IMR-90 (cell line): Measurements from ENCODE around the gene LGI2. TPM values are rescaled to one million over a fixed set of nuclear protein-coding genes. Genes with fewer than 3 reads are reported as not detected.

Experiments used
- ATAC-seq: fragments of 200-7000 bp; cut with Tn5 transposase; 2 replicates; pipeline ENCODE4 v1.9.1; 2020; ENCODE audit warnings: low read depth, mild to moderate bottlenecking, moderate library complexity
- BruUV-seq: library from RNA; stranded (reverse); fragments of 400-500 nt; replicated peaks from 2 replicates; lab custom pipeline; 2021; lab: Mats Ljungman, UMichigan
- CTCF ChIA-PET: fragments of 300-600 bp; formaldehyde crosslinking; extraction: SDS; loops from one replicate; lab custom pipeline; 2021; ENCODE audit warnings: antibody characterized with exemption; lab: Yijun Ruan, JAX
- POLR2A ChIA-PET: fragments of 300-600 bp; sonication (Branson Sonifier 250); formaldehyde crosslinking; loops from one replicate; lab custom pipeline; 2022; ENCODE audit warnings: antibody characterized with exemption; ENCODE audit not compliant: unreplicated experiment; lab: Charles Lee
- DNase-seq: peaks from one replicate; pipeline ENCODE4 v3.0.0; 2013
- H2AFZ ChIP-seq: replicated peaks from 2 replicates; pipeline ENCODE3; 2013; ENCODE audit warnings: low read length, mild to moderate bottlenecking; ENCODE audit not compliant: poor library complexity
- H2AK5ac ChIP-seq: 2 replicates; pipeline ENCODE4 v1.6.1; 2013; ENCODE audit warnings: low read depth, low read length, inconsistent platforms
- H2AK9ac ChIP-seq: replicated peaks from 2 replicates; pipeline ENCODE3; 2013; ENCODE audit warnings: mild to moderate bottlenecking, low read depth, low read length, moderate library complexity; ENCODE audit not compliant: poor library complexity
- H2BK120ac ChIP-seq: 2 replicates; pipeline ENCODE4 v1.6.1; 2013; ENCODE audit warnings: low read depth, low read length, inconsistent platforms
- H2BK15ac ChIP-seq: 3 replicates; pipeline ENCODE4 v1.6.1; 2013; ENCODE audit warnings: low read depth, low read length, inconsistent platforms
- H2BK20ac ChIP-seq: 2 replicates; pipeline ENCODE4 v1.6.1; 2013; ENCODE audit warnings: low read depth, mild to moderate bottlenecking, inconsistent platforms, low read length, moderate library complexity
- H2BK5ac ChIP-seq: 2 replicates; pipeline ENCODE4 v1.6.1; 2013; ENCODE audit warnings: mild to moderate bottlenecking, low read depth, low read length, inconsistent platforms; ENCODE audit not compliant: poor library complexity, severe bottlenecking
- H3K14ac ChIP-seq: replicated peaks from 2 replicates; pipeline ENCODE4 v1.6.1; 2013; ENCODE audit warnings: low read depth, low read length, inconsistent platforms
- H3K18ac ChIP-seq: 2 replicates; pipeline ENCODE4 v1.6.1; 2013; ENCODE audit warnings: low read depth, low read length, control low read depth
- H3K23ac ChIP-seq: 2 replicates; pipeline ENCODE4 v1.6.1; 2013; ENCODE audit warnings: low read depth, low read length, inconsistent platforms
- H3K27ac ChIP-seq: 2 replicates; pipeline ENCODE4 v1.5.1; 2013; ENCODE audit warnings: mild to moderate bottlenecking, control low read depth, low read length; ENCODE audit not compliant: insufficient read depth
- H3K27me3 ChIP-seq: 2 replicates; pipeline ENCODE4 v1.6.1; 2013; ENCODE audit warnings: low read length; ENCODE audit not compliant: control insufficient read depth, insufficient read depth
- H3K36me3 ChIP-seq: 2 replicates; pipeline ENCODE4 v1.6.1; 2013; ENCODE audit warnings: low read length, mixed read lengths; ENCODE audit not compliant: control insufficient read depth, insufficient read depth
- H3K4ac ChIP-seq: 2 replicates; pipeline ENCODE4 v1.6.1; 2013; ENCODE audit warnings: low read depth, low read length, inconsistent platforms
- H3K4me1 ChIP-seq: 2 replicates; pipeline ENCODE4 v1.6.1; 2013; ENCODE audit warnings: low read length, mixed read lengths; ENCODE audit not compliant: control insufficient read depth, insufficient read depth
- H3K4me2 ChIP-seq: 2 replicates; pipeline ENCODE4 v1.6.1; 2013; ENCODE audit warnings: low read depth, mild to moderate bottlenecking, control low read depth, low read length, moderate library complexity
- H3K4me3 ChIP-seq: 2 replicates; pipeline ENCODE4 v1.5.1; 2013; ENCODE audit warnings: low read depth, mild to moderate bottlenecking, control low read depth, low read length, moderate library complexity; ENCODE audit not compliant: insufficient read depth
- H3K56ac ChIP-seq: 2 replicates; pipeline ENCODE4 v1.6.1; 2013; ENCODE audit warnings: low read length, inconsistent platforms; ENCODE audit not compliant: insufficient read depth; ENCODE audit errors: extremely low read depth
- H3K79me1 ChIP-seq, 2 experiments: 2 replicates each; pipeline ENCODE4 v1.6.1; 2013; ENCODE audit warnings: low read length in 2 of 2, inconsistent platforms in 1 of 2, low read depth in 1 of 2
- H3K9ac ChIP-seq: 2 replicates; pipeline ENCODE4 v1.6.1; 2013; ENCODE audit warnings: low read depth, low read length, control low read depth
- H3K9me1 ChIP-seq: 2 replicates; pipeline ENCODE4 v1.6.1; 2013; ENCODE audit warnings: low read length, inconsistent platforms; ENCODE audit not compliant: insufficient read depth
- H3K9me3 ChIP-seq: 2 replicates; pipeline ENCODE4 v1.6.1; 2013; ENCODE audit warnings: low read length; ENCODE audit not compliant: control insufficient read depth, insufficient read depth
- H4K20me1 ChIP-seq: 2 replicates; pipeline ENCODE4 v1.6.1; 2013; ENCODE audit warnings: low read length, inconsistent platforms; ENCODE audit not compliant: insufficient read depth
- H4K5ac ChIP-seq: 2 replicates; pipeline ENCODE4 v1.6.1; 2013; ENCODE audit warnings: mild to moderate bottlenecking, low read depth, low read length, control low read depth
- H4K8ac ChIP-seq, 2 experiments: 2 replicates each; pipeline ENCODE4 v1.6.1; 2013; ENCODE audit warnings: low read depth in 2 of 2, low read length in 2 of 2, control low read depth in 1 of 2, inconsistent platforms in 1 of 2
- H4K91ac ChIP-seq: 2 replicates; pipeline ENCODE4 v1.6.1; 2013; ENCODE audit warnings: low read depth, low read length, inconsistent platforms; ENCODE audit not compliant: insufficient read depth
- CEBPB ChIP-seq: IDR thresholded peaks from 2 replicates; pipeline ENCODE4 v1.6.1; 2012; ENCODE audit warnings: low read depth, low read length, improper control_type of control experiment
- CHD1 ChIP-seq: IDR thresholded peaks from 2 replicates; pipeline ENCODE4 v1.6.1; 2012; ENCODE audit warnings: low read depth, low read length, improper control_type of control experiment
- FOS ChIP-seq: fragments of 150-350 bp; IDR thresholded peaks from 2 replicates; pipeline ENCODE4 v1.6.1; 2016; ENCODE audit warnings: low read depth, low read length
- NFE2L2 ChIP-seq: fragments of 150-350 bp; IDR thresholded peaks from 2 replicates; pipeline ENCODE4 v1.6.1; 2016; ENCODE audit warnings: low read depth, mild to moderate bottlenecking, low read length
- RAD21 ChIP-seq: IDR thresholded peaks from 2 replicates; pipeline ENCODE4 v1.6.1; 2012; ENCODE audit warnings: low read length, improper control_type of control experiment
- RFX5 ChIP-seq: IDR thresholded peaks from 2 replicates; pipeline ENCODE4 v1.8.0; 2012; ENCODE audit warnings: low read depth, mild to moderate bottlenecking, low read length, moderate library complexity
- SMC3 ChIP-seq: fragments of 150-350 bp; IDR thresholded peaks from 2 replicates; pipeline ENCODE4 v1.6.1; 2016; ENCODE audit warnings: low read depth, mild to moderate bottlenecking, antibody characterized with exemption, low read length, moderate library complexity
- WGBS, 2 experiments: methylation state at CpG; one replicate each; pipeline versions ENCODE4 v1.1.5 to v1.1.7; 2013; ENCODE audit warnings: missing lambda C conversion rate in 2 of 2; ENCODE audit not compliant: insufficient read length in 1 of 2; ENCODE audit errors: extremely low coverage in 2 of 2; 5-methylcytosine and 5-hydroxymethylcytosine counted together
- dilution Hi-C: fragments of 300-500 bp; cut with HindIII; formaldehyde crosslinking; loops from one replicate; pipeline ENCODE4 v1.14.3; 2018; ENCODE audit warnings: low sequenced_read_pairs; ENCODE audit not compliant: unreplicated experiment
- in situ Hi-C: fragments of 300-500 bp; cut with MboI; formaldehyde crosslinking; loops from 3 replicates; pipeline ENCODE4 v1.14.3; 2019; ENCODE audit warnings: low sequenced_read_pairs, inconsistent platforms, mixed read lengths
- intact Hi-C: fragments of 100-400 bp; cut with micrococcal nuclease; formaldehyde crosslinking; loops from 2 replicates; pipeline ENCODE4 v1.10.0; 2022
- polyA plus RNA-seq, 3 experiments: library from polyadenylated mRNA; depleted of rRNA; stranded (reverse); fragments of >200 nt; gene quantifications; 2 replicates each; pipeline ENCODE4 v1.2.3, GENCODE V29; 2012; ENCODE audit warnings: low replicate concordance in 1 of 3
- total RNA-seq: library from RNA; depleted of rRNA; stranded (reverse); fragments of >200 nt; gene quantifications from 2 replicates; pipeline ENCODE4 v1.2.3, GENCODE V29; 2012

LGI2 gene
- total and polyA plus RNA-seq, 2 of the 4 experiments (the other 2 are of a cell fraction) = not detected

DNA sequence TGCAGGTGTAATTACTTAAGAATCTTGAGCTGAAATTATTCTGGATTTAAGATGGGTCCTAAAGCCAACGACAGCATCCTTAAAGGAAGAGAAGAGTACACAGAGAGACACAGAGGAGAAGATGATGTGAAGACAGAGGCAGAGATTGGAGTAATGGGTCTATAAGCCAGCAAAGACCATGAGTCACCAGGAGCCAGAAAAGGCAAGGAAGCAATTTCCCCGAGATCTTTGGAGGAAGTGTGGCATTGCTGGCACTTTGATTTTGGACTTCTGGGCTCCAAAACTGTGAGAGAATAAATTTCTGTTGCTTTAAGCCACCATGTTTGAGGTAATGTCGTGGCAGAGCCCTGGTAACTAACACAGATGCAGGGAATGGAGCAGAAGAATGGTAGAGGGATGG lies 32.4 kb upstream of the LGI2 start:
- BruUV-seq = no TSS peak

More for the DNA sequence above, 32.4 kb upstream of the LGI2 start:
- no peak overlapping the region for H3K4me3 ChIP-seq
- no peak overlapping the region for H4K91ac ChIP-seq
- no peak overlapping the region for H2BK5ac ChIP-seq
- CTCF ChIA-PET = no interaction called here
- no peaks in the 10 kb centered on the region for H3K9me3 ChIP-seq
- H3K23ac ChIP-seq = no peak overlapping the region
- no peaks in the 10 kb centered on the region for H4K20me1 ChIP-seq
- H3K4me1 ChIP-seq = no peaks in the 10 kb centered on the region
- H2BK20ac ChIP-seq = no peak overlapping the region
- no peak overlapping the region for H3K56ac ChIP-seq
- no peak overlapping the region for H3K9ac ChIP-seq
- H3K4ac ChIP-seq = no peak overlapping the region
- no peak overlapping the region for H4K5ac ChIP-seq
- no peak overlapping the region for H3K27ac ChIP-seq
- intact Hi-C loops (no loop called here), in situ Hi-C loops (no loop called here), dilution Hi-C loops (no loop called here)
- H3K36me3 ChIP-seq = no peaks in the 10 kb centered on the region
- H3K9me1 ChIP-seq = no peaks in the 10 kb centered on the region
- POLR2A ChIA-PET = no interaction called here
- no peaks in the 10 kb centered on the region for H3K79me1 ChIP-seq
- DNase-seq (no peak), ATAC-seq (no peak)
- no CpG with 5 or more reads among the region's 3 CpGs for WGBS, 2 experiments
- TF ChIP-seq CHD1 = no peak
- no peak for TF ChIP-seq CEBPB
- TF ChIP-seq RFX5 = no peak
- no peak for TF ChIP-seq SMC3
- no peak for TF ChIP-seq FOS
- TF ChIP-seq NFE2L2 = no peak
- no peak for TF ChIP-seq RAD21
- no peak overlapping the region for H2AK9ac ChIP-seq
- H2AK5ac ChIP-seq = no peak overlapping the region
- no peak overlapping the region for H2AFZ ChIP-seq
- no peak overlapping the region for H3K4me2 ChIP-seq
- no peak overlapping the region for H4K8ac ChIP-seq
- H2BK15ac ChIP-seq = no peak overlapping the region
- no peak overlapping the region for H2BK120ac ChIP-seq
- H3K14ac ChIP-seq = no peak overlapping the region
- no peak overlapping the region for H3K18ac ChIP-seq
- peaks cover 6% of the 10 kb centered on the region for H3K27me3 ChIP-seq
